Left ventricle myocardium superior (tissue), 1 donor: ENCODE measurements around the gene GRK1. TPM values are rescaled to one million over a fixed set of nuclear protein-coding genes. Genes with fewer than 3 reads are reported as not detected.
A peak's percentile ranks its signal among the peaks of the same experiment; 100 is the strongest.

Experiments
- ATAC-seq: fragments of 200-7000 bp; cut with Tn5 transposase; one replicate; pipeline ENCODE4 v1.9.1; 2020; ENCODE audit warnings: mild to moderate bottlenecking, moderate library complexity
- DNase-seq: peaks from one replicate; pipeline ENCODE4 v3.0.0-alpha.2; 2020
- intact Hi-C: fragments of 100-400 bp; cut with micrococcal nuclease; formaldehyde crosslinking; loops from one replicate; pipeline ENCODE4 v1.11.0; 2022
- total RNA-seq: library from RNA; stranded (reverse); fragmentation: NEBNext Ultra II Directional; extraction: Animal tissue kit (Norgen Biotek cat#: 25700); gene quantifications from one replicate; pipeline ENCODE4 v1.2.1, GENCODE V29; 2021
- donor health status: DM: no; HTN: yes; CAD: no; lungs with severe emphysema.

The GRK1 gene
- total RNA-seq, 1 donor from 2014 or later = 0.42 TPM

DNA sequence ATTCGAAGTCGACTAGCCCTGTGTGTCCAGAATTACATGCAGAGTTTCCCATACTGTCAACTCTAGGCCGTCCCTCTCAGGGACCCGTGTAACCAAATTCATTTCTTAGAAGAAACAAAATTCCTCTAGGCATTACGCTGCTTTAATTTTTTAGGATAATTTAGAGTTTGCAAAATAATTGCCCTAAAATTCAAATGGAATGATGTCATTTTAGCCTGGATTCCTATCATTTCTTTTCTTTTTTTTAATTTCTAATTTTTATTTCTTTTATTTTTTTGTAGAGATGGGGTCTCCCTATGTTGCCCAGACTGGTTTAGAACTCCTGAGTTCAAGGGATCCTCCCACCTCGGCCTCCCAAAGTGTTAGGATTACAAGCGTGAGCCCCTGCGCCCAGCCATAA, 7.7 kb upstream of the GRK1 start:
- ATAC-seq (no peak), DNase-seq (no peak)
- intact Hi-C loops = no loop called here

DNA sequence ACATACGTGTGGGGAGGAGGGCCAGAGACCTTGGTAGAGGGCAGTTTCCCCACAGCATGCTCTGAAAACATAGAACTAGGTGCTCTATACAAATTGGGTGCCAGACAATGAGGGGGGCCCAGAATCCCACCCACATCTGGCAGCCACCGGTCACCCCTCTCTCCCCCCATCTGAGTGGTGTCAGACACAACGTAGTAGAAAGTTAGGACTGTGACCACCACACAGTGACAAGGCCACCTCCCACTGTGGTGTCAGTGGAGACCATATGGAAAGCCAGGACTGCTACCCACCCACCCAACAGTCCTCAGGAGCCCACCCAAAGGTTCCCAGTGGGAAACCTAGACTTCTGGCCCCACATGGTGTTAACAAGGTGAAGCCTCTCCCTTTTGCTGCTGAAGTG, 7.0 kb upstream of the GRK1 start:
- intact Hi-C loops = no loop called here
- no peak for DNase-seq
- no peak for ATAC-seq

DNA sequence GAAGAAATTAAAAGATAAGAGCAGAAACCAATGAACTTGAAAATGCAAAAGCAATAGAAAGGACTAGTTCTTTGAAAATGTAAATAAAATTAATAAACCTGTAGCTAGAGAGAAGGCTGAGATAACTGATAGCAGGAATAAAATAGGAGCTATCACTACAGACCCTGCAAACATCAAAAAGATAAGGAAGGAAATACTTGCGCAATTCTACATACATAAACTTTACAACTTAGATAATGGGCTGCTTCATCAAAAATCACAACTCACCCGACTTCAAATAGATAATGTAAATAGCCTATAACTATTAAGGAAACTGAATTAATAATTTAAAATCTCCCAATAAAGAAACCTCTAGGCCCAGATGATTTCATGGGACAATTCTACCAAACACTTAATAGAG, 5.5 kb upstream of the GRK1 start:
- intact Hi-C loops = no loop called here

DNA sequence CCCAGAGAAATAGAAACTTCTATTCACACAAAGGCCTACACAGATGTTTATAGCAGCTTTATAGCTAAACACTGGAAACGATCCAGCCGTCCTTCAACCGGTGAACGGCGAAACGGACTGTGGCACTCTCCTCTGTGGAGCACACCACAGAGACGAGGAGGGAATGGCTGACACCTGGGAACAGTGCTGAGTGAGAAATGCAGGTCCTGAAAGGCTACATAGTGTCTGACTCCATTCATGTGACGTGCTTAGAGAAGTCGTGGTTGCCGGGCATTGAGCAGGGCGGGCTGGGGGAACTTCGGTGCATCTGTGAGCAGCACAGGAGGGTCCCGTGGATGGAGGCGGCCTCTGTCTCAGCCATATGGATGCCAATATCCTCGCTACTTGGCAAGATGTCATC, 3.1 kb upstream of the GRK1 start:
- no peak for ATAC-seq
- intact Hi-C loops = no loop called here
- no peak for DNase-seq

More for the DNA sequence above, 5.5 kb upstream of the GRK1 start:
- ATAC-seq (no peak), DNase-seq (no peak)

DNA sequence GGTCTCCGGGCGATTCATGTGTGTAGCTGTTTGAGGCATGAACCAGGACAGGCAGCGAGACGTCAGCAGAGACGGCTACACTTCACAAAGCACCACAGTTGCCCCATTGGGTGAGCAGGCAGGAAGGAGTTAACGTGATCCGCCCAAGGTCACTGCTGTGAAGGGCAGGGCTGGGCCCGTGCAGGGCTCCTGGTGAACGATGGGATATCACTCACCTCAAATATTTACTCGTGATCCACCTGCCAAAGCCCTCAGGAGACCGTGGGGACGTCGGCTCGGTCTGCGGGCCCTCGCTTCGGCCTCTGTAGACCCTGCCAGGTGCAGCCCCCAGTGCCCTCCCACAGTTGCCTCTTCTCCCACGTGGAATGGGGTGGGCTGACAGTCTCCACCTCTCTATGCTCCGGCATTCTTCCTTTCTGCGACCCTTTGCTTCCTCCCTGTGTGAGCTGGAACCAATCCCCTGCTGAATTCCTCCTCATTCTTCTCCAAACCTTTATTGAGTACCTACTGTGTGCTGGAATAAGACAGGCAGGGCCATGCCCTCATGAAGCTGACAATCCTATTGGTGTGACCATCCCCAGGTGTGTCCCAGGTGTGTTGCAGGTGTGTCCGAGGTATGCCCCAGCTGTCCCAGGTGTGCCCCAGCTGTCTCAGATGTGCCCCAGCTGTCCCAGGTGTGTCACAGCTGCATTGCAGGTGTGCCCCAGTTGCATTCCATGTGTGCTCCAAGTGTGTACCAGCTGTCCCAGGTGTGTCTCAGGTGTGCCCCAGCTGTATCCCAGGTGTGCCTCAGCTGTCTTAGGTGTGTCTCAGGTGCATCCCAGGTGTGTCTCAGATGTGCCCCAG, 2.0 kb upstream of the GRK1 start:
- ATAC-seq = no peak
- DNase-seq = no peak
- intact Hi-C loops = no loop called here

DNA sequence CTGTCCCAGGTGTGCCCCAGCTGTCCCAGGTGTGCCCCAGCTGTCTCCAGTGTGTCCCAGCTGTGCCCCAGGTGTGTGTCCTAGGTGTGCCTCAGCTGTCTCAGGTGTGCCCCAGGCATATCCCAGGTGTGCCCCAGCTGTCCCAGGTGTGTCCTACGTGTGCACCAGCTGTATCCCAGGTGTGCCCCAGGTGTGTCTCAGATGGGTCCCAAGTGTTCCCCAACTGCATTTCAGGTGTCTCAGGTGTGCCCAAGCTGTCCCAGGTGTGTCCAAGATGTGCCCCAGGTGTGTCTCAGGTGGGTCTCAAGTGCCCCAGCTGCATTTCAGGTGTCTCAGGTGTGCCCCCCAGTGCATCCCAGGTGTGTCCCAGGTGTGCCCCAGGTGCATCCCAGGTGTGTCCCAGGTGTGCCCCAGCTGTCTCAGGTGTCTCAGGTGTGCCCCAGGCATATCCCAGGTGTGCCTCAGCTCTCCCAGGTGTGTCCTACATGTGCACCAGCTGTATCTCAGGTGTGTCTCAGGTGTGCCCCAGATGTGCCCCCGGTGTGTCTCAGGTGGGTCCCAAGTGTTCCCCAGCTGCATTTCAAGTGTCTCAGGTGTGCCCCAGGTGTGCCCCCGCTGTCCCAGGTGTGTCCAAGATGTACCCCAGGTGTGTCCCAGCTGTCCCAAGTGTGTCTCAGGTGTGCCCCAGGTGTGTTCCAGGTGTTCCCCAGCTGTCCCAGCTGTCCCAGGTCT, 1.3 kb upstream of the GRK1 start:
- intact Hi-C loops = no loop called here
- no peak for ATAC-seq
- DNase-seq = no peak

DNA sequence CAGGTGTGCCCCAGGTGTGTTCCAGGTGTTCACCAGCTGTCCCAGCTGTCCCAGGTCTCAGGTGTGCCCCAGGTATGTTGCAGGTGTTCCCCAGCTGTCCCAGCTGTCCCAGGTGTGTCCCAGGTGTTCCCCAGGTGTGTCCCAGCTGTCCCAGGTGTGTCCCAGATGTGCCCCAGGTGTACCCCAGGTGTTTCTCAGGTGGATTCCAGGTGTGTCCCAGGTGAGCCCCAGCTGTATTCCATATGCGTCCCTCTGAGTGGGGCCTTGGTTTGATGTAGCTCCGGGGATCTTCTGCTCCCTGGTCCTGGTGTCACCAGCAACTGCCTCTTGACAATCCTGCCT, 719 bp upstream of the GRK1 start:
- ATAC-seq (no peak), DNase-seq (no peak)
- intact Hi-C loops = no loop called here

DNA sequence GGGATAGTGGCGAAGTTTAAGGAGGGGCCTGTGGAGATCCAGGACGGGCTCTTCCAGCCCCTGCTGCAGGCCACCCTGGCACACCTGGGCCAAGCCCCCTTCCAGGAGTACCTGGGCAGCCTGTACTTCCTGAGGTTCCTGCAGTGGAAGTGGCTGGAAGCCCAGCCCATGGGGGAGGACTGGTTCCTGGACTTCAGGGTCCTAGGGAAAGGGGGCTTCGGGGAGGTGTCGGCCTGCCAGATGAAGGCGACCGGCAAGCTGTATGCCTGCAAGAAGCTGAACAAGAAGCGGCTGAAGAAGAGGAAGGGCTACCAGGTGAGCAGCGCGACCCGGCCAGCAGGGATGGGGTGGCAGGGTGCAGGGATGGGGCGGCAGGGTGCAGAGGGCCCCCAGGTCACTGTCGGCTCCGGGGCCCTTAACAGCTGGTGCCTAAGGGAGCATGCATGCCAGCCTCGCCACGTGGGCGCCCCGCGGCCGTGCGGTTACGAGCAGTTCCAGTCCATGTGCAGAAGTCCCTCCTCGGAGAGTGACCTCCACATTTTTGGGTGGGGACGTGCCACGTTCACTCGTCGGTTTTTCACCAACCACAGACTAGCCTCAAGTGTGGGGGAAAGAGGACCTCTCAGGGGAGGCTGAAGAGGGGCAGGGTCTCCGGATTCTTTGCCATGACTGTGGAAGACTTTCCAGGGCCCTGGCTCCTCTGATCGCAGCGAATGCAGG, 912 bp downstream of the GRK1 start:
- DNase-seq (no peak), ATAC-seq (no peak)
- intact Hi-C loops = no loop called here

DNA sequence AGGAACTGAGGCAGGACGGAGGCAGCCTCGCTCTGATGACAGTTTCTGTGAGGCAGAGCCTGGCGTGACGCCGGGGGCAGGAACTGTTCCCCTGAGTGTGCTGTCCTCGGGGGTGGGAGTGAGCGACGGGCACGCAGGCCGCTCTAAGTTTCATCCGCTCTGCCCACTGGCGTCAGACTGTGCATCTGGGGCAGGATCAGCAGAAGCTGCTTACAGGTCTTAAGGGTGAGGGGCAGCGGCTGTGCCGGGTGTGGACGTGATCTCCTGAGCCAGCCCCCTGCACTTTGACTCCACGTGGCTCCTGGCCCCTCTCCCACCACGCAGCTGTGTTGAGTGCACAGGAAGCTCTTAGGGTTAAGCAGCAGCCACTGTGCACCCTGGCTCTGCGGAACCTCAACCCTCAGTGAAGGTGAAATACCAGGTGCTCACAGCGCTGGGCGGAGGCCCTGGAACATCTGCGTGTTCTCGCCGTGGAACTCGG, 1.5 kb downstream of the GRK1 start:
- intact Hi-C loops = no loop called here
- DNase-seq = peak; percentile 18
- ATAC-seq = no peak

DNA sequence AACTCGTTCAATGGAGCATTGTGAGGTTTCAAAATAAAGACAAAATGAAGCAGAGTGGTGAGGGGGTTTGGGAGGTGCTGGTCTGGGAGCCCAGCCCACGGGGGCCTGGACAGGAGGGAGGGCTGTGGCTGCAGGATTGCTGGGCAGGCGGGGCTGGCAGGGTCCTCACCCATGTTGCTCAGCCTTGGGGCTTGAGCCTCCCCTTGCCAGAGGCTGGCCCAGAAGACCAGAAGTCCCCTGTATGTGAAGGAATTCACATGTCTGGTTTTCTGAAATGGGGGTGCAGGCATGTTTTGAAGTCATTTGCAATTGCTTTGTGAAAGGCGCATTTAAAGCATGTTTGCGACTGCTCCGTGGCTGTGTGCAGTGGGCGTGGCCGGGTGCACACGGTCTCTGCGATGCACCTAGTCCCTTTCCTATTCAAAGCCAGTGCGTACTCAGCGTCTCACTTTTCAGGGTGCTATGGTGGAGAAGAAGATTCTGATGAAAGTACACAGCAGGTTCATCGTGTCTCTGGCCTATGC, 2.3 kb downstream of the GRK1 start:
- intact Hi-C loops = no loop called here
- DNase-seq = no peak
- ATAC-seq = no peak

DNA sequence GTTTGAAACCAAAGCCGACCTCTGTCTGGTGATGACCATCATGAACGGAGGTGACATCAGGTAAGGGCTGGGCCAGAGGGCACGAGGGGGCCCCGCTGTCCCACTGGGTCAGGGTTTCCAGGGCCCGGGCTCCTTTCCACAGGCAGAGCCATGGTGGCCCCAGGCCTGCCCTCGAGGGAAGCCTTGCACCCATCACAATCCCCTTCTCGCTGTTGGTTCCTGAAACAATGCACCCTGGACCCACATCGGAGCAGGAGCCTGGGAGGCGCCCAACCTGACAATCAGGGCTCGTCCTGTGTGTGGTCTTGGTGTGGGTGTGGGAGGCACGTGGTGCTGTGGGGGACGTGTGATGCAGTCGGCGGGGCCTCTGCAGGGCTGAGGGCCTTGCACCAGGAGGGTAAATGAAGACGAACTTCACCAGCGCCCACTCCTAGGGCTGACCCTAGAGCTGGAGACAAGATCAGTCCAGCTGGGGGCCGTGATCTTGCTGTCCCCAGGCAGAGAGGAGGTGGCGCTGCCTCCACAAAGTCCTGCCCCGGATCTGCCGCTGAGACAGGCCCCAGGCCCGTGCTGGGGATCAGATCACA, 2.8 kb downstream of the GRK1 start:
- ATAC-seq (no peak), DNase-seq (peak; percentile 23)
- intact Hi-C loops = no loop called here

DNA sequence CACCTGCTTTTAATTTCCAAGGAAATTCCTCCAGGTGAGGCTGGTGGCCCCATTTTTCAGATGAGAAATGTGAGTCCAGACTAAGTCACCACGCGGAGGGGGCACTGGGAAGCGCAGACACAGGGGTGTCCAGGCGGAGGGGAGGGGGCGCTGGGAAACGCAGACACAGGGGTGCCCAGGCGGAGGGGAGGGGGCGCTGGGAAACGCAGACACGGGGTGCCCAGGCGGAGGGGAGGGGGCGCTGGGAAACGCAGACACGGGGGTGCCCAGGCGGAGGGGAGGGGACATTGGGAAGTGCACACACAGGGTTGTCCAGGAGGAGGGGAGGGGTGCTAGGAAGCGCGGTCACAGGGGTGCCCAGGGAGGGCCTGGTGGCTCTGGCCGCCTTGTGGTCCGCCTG, 3.5 kb downstream of the GRK1 start:
- ATAC-seq = no peak
- no peak for DNase-seq
- intact Hi-C loops = no loop called here

DNA sequence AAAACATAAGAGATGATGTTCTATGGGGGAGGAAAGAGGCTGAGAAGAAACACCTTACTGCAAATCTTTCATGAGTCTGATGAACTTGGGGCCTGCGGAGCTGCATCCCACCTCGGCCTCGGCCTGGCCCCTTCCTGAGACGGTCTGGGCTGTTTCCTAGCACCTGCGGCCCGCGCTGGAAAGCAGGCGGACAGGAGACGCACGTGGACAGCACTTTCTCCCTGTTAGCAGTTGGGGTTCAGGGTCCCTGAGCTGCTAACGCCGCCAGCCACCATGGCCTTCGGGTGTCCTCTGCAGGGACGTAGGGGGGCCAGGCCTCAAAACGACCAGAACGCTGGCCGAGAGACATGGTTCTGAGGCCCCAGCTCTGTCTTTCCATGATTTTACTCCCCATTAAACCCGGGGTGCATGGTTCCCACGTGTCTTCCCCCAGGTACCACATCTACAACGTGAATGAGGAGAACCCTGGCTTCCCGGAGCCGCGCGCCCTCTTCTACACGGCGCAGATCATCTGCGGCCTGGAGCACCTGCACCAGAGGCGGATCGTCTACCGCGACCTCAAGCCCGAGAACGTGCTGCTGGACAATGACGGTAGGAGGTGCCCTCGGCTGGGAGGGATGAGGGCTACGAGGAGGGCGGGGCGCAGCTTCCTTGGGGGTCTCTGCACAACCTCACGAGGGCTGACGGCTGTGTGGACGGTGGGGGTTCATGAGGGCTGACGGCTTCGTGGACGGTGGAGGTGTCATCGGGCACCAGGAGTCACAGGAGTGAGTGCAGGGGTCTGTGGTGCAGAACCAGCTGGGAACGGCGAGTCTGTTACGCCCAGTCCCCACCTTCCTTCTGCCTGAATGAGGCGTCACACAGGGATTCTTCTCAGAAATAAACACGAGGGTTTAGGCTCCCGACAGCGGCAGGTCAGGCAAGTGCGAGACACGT, 4.3 kb downstream of the GRK1 start:
- DNase-seq = peak; percentile 24
- peak; percentile 17 for ATAC-seq
- intact Hi-C loops = no loop called here

DNA sequence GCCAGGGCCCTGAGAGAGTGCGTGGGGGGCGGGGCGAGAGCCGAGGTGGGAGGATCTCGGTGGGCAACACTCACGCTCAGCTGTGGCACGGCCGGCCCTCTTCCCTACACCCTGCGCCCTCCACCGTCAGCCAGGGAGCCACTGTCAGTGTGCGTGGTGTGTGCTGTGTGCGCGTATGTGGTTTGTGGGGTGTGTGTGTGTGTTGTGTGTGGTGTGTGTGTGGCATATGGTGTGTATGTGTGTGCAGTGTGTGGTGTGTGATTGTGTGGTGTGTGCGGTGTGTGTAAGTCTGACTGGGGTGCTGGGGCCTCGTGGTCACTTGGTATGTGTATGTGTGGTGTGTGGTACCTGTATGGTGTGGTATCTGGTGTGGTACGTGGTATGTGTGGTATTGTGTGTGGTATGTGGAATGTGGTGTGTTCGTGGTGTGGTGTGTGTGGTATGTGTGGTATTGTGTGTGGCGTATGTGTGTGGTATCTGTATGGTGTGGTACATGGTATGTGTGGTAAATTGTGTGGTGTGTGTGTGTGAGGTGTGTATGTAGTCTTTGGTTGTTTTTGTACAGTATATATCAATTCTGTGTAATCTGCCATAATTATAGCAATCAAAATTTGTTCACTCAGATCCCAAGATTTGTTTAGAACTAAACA, 5.1 kb downstream of the GRK1 start:
- peak; percentile 26 for DNase-seq
- intact Hi-C loops = no loop called here
- ATAC-seq = peak; percentile 30

DNA sequence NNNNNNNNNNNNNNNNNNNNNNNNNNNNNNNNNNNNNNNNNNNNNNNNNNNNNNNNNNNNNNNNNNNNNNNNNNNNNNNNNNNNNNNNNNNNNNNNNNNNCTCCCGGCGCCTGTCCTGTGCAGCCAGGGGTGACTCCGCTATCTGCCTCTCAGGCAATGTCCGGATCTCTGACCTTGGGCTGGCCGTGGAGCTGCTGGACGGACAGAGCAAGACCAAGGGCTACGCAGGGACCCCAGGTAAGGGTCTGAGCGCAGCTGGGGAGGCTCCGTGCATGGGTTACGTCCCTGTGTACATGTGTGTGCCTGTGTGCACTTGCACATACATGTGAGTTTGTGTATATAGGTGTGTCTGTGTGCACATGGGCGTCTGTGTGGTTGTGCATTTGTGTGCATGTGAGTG, 55.9 kb downstream of the GRK1 start:
- DNase-seq (peak; percentile 37), ATAC-seq (peak; percentile 11)
- intact Hi-C loops = no loop called here

DNA sequence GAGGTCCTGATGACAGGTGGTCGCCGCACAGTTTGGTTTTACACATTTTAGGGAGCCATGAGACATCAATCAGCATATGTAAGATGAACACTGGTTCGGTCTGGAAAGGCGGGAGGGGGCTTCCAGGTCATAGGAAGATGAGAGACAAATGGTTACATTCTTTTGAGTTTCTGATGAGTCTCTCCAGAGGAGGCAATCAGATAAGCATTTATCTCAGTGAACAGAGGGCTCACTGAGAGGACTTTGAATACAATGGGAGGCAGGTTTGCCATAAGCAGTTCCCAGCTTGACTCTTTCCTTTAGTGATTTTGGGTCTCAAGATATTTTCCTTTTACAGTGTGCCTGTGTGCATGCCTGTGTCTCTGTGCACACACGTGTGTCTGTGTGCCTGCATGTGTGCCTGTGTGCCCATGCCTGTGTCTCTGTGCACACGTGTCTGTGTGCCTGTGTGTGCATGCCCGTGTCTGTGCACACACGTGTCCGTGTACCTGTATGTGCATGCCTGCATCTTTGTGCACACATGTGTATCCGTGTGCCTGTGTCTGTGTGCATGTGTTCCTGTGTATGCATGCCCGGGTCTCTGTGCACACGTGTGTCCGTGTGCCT, 56.5 kb downstream of the GRK1 start:
- ATAC-seq (no peak), DNase-seq (peak; percentile 19)
- intact Hi-C loops = no loop called here

DNA sequence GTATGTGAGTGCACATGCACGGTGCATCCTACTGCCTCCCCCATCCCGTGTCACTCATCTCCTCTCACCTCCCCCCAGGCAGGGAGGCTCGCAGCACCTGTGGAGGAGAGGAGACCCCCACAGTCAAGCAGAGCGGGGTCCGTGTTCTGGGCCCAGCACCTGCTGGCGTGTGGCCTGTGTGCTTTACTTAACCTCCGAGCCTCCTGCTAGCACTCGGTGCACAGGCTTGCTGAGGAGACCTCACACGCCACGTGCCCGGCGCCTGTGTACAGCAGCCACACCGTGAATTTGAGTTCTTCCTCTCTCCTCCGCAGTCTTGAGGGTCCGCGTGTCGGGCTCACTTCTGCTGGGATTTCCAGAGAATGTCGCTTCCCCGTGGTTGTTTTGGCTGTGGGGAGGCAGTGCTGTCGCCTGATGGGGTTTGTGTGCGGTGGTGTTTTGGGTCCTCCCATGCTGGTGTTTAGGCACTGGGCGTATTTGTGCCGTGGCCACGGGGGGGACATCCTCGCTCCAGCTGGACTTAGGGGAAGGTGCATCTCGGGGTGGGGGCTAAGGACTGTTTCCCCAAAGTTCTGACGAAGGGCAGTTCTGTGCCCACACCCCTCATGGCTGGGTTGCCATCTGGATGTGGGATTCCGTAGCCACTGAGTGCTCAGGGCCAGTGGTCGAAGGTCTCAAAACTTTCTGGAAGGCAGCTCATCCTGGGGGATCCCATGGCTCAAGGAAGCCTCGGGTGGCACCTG, 57.2 kb downstream of the GRK1 start:
- intact Hi-C loops = no loop called here
- peak; percentile 5 for ATAC-seq
- peak; percentile 36 for DNase-seq
